GM10847 (cell line): ENCODE data around the gene OTUD6A.

Experiments used
- POLR2A ChIP-seq: IDR thresholded peaks from 2 replicates; pipeline ENCODE4 v1.6.1; 2011; ENCODE audit not compliant: insufficient read length; ENCODE audit errors: extremely low read depth

OTUD6A gene

DNA sequence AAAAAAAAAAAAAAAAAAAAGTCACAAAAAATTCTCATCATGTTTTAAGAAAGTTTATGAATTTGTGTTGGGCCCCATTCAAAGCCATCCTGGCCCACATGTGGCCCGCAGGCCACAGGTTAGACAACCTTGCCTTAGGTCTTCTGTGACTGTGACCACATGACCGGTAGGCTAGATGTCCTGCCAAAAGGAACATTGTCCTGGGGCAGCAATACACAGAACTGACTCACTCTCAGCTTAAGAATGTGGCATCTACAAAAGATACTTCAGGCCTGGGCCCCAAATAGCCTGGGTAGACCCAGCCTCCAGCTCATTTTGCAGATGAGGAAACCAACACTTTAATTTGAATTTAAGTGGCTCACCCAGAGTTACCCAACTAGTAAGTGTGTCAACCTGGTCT is 22.5 kb upstream of the OTUD6A start:
- TF ChIP-seq POLR2A: no peak

GRCh38 chrX:70041993-70042392 is 20.3 kb upstream of the OTUD6A start:
- TF ChIP-seq POLR2A: no peak

- TF ChIP-seq POLR2A: no peak
Observed at GRCh38 chrX:70042399-70043371, 19.6 kb upstream of the OTUD6A start.

- no peak for TF ChIP-seq POLR2A
Observed at GRCh38 chrX:70043685-70044084, 18.6 kb upstream of the OTUD6A start.

DNA sequence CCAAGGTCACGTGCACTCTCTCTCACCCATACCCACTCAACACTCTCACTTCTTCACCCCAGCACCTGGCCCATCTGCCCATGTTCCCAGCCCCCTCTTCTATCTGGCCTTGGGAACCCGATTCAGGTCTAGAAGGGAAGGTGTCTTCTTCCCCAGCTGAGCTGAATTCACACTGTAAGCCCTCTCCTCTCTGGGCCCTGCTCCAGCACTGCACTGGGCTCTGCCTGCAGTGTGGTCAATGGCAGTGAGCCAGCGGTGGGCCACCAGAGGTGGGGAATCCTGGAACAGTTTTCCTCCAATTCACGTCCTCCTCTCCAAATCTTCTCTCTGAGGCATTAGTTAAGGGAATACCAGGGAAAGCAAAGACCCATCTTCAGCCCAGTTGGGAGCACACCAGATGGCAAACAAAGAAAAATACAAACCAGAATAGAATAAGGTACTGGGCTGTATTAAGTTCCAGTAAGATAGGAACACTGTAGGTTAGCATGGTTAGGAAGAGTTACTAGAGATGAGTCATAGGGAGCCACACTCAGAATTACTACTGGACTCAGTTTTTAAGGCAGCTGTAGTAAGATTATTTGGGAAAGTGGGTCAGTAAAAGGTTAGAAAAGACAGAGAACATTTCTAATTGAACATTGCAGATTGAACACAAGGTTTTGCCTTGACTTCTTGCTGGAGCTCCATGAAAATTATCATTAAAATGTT is 17.6 kb upstream of the OTUD6A start:
- no peak for TF ChIP-seq POLR2A

- TF ChIP-seq POLR2A: no peak
Observed at GRCh38 chrX:70046978-70047377, 15.3 kb upstream of the OTUD6A start.

DNA sequence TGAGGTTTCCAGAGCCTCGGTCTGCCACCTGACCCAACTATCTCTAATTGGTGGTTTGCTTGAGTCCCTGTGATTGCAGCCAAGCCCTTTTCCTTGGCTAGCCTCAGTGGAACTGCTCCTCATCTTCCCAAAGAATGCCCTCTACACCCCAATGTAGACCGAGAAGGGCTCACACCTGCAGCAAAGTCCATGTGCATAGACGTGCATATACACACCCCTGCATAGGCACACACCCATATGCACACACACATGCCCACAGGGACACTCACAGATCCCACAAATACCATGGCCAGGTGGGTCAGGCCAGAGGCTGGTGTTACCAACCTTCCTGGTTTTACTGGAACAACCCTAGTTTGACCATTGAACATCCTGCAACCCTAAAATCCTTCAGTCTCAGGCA is 12.9 kb upstream of the OTUD6A start:
- TF ChIP-seq POLR2A: no peak

DNA sequence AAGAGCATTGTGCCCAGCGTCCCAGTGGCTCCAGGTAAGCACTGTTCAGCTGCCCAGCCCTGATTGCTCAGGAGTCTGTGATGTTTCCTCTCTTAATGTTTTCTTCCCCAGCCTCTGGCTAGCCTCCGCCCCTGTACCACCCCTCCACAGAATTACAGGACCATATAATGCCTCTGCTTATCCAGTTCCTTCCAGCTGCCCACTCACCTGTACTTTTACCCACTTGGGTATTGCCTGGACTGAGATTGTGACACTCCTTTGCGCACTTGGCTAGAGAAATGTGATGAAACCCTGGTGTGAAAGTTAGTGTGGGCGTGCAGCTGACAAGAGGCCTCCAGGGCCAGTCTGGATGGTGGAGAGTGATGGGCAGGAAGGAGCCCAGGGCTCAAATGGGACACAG is 12.3 kb upstream of the OTUD6A start, which contains the start of gene AWAT2:
TSS of gene AWAT2 (minus strand) at position 14 of the 400 bp plus-strand sequence. CDS start at position 8, 6 bp downstream.
- no peak for TF ChIP-seq POLR2A

- TF ChIP-seq POLR2A: no peak
Observed at GRCh38 chrX:70052895-70053615, 9.2 kb upstream of the OTUD6A start.

- no peak for TF ChIP-seq POLR2A
Observed at GRCh38 chrX:70054391-70054790, 7.9 kb upstream of the OTUD6A start.

DNA sequence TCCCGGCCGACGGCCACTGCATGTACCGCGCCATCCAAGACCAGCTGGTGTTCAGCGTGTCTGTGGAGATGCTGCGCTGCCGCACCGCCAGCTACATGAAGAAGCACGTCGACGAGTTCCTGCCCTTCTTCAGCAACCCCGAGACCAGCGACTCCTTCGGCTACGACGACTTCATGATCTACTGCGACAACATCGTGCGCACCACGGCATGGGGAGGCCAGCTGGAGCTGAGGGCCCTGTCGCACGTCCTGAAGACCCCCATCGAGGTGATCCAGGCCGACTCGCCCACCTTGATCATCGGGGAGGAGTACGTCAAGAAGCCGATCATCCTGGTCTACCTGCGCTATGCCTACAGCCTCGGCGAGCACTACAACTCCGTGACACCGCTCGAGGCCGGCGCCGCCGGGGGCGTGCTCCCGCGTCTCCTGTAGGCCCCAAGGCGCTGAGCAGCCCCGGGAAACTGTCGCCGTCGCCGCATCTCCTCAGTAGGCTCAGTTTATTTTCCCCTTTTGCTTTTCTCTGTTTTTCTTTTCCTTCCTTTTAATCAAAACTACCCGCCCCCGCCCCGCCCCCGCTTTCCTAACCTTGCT is 799 bp downstream of the OTUD6A start:
- no peak for TF ChIP-seq POLR2A

DNA sequence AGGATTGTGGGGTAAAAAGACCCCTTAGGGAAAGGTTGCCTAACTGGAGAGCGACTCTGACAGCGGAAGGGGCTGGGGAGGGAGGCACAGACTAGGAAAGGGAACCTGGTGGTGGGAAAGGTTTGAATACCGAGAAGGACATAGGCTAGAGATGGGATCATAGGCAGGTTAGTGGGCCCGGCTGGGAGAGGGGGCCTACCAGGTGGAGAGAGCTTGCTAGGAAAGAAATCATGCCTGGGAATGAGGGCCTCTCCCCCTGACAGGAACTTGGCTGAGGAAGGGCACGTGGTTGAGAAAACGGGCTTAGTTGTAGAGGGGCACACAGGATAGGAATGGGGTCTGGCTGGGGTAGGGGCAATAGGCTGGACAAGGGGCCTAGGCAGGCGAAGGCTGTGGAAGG is 4.4 kb downstream of the OTUD6A start:
- no peak for TF ChIP-seq POLR2A

GRCh38 chrX:70079297-70079696 is 17.0 kb downstream of the OTUD6A start:
- no peak for TF ChIP-seq POLR2A

DNA sequence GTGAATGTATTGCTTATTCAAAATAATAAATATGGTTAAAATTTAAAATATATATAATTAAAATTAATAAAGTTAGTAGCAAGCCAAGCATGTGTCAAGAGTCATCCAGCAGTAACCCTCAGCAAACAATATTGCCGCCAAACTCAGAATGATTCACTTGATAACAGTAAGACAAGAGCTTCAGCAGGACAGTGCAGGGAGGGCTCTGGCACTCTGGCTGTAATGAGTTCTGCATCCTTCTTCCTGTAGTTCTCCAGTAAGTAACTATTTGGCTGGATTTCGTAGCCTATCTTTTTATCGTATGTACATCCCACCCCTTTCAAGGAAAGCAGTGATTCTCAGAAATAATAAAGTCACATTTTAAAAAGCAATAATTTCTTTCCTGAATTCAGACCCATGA is 17.6 kb downstream of the OTUD6A start:
- no peak for TF ChIP-seq POLR2A

- TF ChIP-seq POLR2A: no peak
Observed at GRCh38 chrX:70082723-70083122, 20.5 kb downstream of the OTUD6A start.
